IMR-90 (cell line): ENCODE data around the gene EIF4E1B. TPM values are rescaled to one million over a fixed set of nuclear protein-coding genes. Genes with fewer than 3 reads are reported as not detected.
A peak's percentile ranks its signal among the peaks of the same experiment; 100 is the strongest.

Experiments
- ATAC-seq: fragments of 200-7000 bp; cut with Tn5 transposase; 2 replicates; pipeline ENCODE4 v1.9.1; 2020; ENCODE audit warnings: low read depth, mild to moderate bottlenecking, moderate library complexity
- BruUV-seq: library from RNA; stranded (reverse); fragments of 400-500 nt; replicated peaks from 2 replicates; lab custom pipeline; 2021; lab: Mats Ljungman, UMichigan
- CTCF ChIA-PET: fragments of 300-600 bp; formaldehyde crosslinking; extraction: SDS; loops from one replicate; lab custom pipeline; 2021; ENCODE audit warnings: antibody characterized with exemption; lab: Yijun Ruan, JAX
- POLR2A ChIA-PET: fragments of 300-600 bp; sonication (Branson Sonifier 250); formaldehyde crosslinking; loops from one replicate; lab custom pipeline; 2022; ENCODE audit warnings: antibody characterized with exemption; ENCODE audit not compliant: unreplicated experiment; lab: Charles Lee
- DNase-seq: peaks from one replicate; pipeline ENCODE4 v3.0.0; 2013
- H2AFZ ChIP-seq: replicated peaks from 2 replicates; pipeline ENCODE3; 2013; ENCODE audit warnings: low read length, mild to moderate bottlenecking; ENCODE audit not compliant: poor library complexity
- H2AK5ac ChIP-seq: 2 replicates; pipeline ENCODE4 v1.6.1; 2013; ENCODE audit warnings: low read depth, low read length, inconsistent platforms
- H2AK9ac ChIP-seq: replicated peaks from 2 replicates; pipeline ENCODE3; 2013; ENCODE audit warnings: mild to moderate bottlenecking, low read depth, low read length, moderate library complexity; ENCODE audit not compliant: poor library complexity
- H2BK120ac ChIP-seq: 2 replicates; pipeline ENCODE4 v1.6.1; 2013; ENCODE audit warnings: low read depth, low read length, inconsistent platforms
- H2BK15ac ChIP-seq: 3 replicates; pipeline ENCODE4 v1.6.1; 2013; ENCODE audit warnings: low read depth, low read length, inconsistent platforms
- H2BK20ac ChIP-seq: 2 replicates; pipeline ENCODE4 v1.6.1; 2013; ENCODE audit warnings: low read depth, mild to moderate bottlenecking, inconsistent platforms, low read length, moderate library complexity
- H2BK5ac ChIP-seq: 2 replicates; pipeline ENCODE4 v1.6.1; 2013; ENCODE audit warnings: mild to moderate bottlenecking, low read depth, low read length, inconsistent platforms; ENCODE audit not compliant: poor library complexity, severe bottlenecking
- H3K14ac ChIP-seq: replicated peaks from 2 replicates; pipeline ENCODE4 v1.6.1; 2013; ENCODE audit warnings: low read depth, low read length, inconsistent platforms
- H3K18ac ChIP-seq: 2 replicates; pipeline ENCODE4 v1.6.1; 2013; ENCODE audit warnings: low read depth, low read length, control low read depth
- H3K23ac ChIP-seq: 2 replicates; pipeline ENCODE4 v1.6.1; 2013; ENCODE audit warnings: low read depth, low read length, inconsistent platforms
- H3K27ac ChIP-seq: 2 replicates; pipeline ENCODE4 v1.5.1; 2013; ENCODE audit warnings: mild to moderate bottlenecking, control low read depth, low read length; ENCODE audit not compliant: insufficient read depth
- H3K27me3 ChIP-seq: 2 replicates; pipeline ENCODE4 v1.6.1; 2013; ENCODE audit warnings: low read length; ENCODE audit not compliant: control insufficient read depth, insufficient read depth
- H3K36me3 ChIP-seq: 2 replicates; pipeline ENCODE4 v1.6.1; 2013; ENCODE audit warnings: low read length, mixed read lengths; ENCODE audit not compliant: control insufficient read depth, insufficient read depth
- H3K4ac ChIP-seq: 2 replicates; pipeline ENCODE4 v1.6.1; 2013; ENCODE audit warnings: low read depth, low read length, inconsistent platforms
- H3K4me1 ChIP-seq: 2 replicates; pipeline ENCODE4 v1.6.1; 2013; ENCODE audit warnings: low read length, mixed read lengths; ENCODE audit not compliant: control insufficient read depth, insufficient read depth
- H3K4me2 ChIP-seq: 2 replicates; pipeline ENCODE4 v1.6.1; 2013; ENCODE audit warnings: low read depth, mild to moderate bottlenecking, control low read depth, low read length, moderate library complexity
- H3K4me3 ChIP-seq: 2 replicates; pipeline ENCODE4 v1.5.1; 2013; ENCODE audit warnings: low read depth, mild to moderate bottlenecking, control low read depth, low read length, moderate library complexity; ENCODE audit not compliant: insufficient read depth
- H3K56ac ChIP-seq: 2 replicates; pipeline ENCODE4 v1.6.1; 2013; ENCODE audit warnings: low read length, inconsistent platforms; ENCODE audit not compliant: insufficient read depth; ENCODE audit errors: extremely low read depth
- H3K79me1 ChIP-seq, 2 experiments: 2 replicates each; pipeline ENCODE4 v1.6.1; 2013; ENCODE audit warnings: low read length in 2 of 2, inconsistent platforms in 1 of 2, low read depth in 1 of 2
- H3K9ac ChIP-seq: 2 replicates; pipeline ENCODE4 v1.6.1; 2013; ENCODE audit warnings: low read depth, low read length, control low read depth
- H3K9me1 ChIP-seq: 2 replicates; pipeline ENCODE4 v1.6.1; 2013; ENCODE audit warnings: low read length, inconsistent platforms; ENCODE audit not compliant: insufficient read depth
- H3K9me3 ChIP-seq: 2 replicates; pipeline ENCODE4 v1.6.1; 2013; ENCODE audit warnings: low read length; ENCODE audit not compliant: control insufficient read depth, insufficient read depth
- H4K20me1 ChIP-seq: 2 replicates; pipeline ENCODE4 v1.6.1; 2013; ENCODE audit warnings: low read length, inconsistent platforms; ENCODE audit not compliant: insufficient read depth
- H4K5ac ChIP-seq: 2 replicates; pipeline ENCODE4 v1.6.1; 2013; ENCODE audit warnings: mild to moderate bottlenecking, low read depth, low read length, control low read depth
- H4K8ac ChIP-seq, 2 experiments: 2 replicates each; pipeline ENCODE4 v1.6.1; 2013; ENCODE audit warnings: low read depth in 2 of 2, low read length in 2 of 2, control low read depth in 1 of 2, inconsistent platforms in 1 of 2
- H4K91ac ChIP-seq: 2 replicates; pipeline ENCODE4 v1.6.1; 2013; ENCODE audit warnings: low read depth, low read length, inconsistent platforms; ENCODE audit not compliant: insufficient read depth
- BHLHE40 ChIP-seq: fragments of 150-350 bp; IDR thresholded peaks from 2 replicates; pipeline ENCODE4 v1.6.1; 2016; ENCODE audit warnings: mild to moderate bottlenecking, low read depth, low read length
- MAZ ChIP-seq: IDR thresholded peaks from 2 replicates; pipeline ENCODE4 v1.6.1; 2012; ENCODE audit warnings: low read depth, mild to moderate bottlenecking, low read length, improper control_type of control experiment, moderate library complexity, borderline replicate concordance
- MXI1 ChIP-seq: IDR thresholded peaks from 2 replicates; pipeline ENCODE4 v1.6.1; 2012; ENCODE audit warnings: low read depth, mild to moderate bottlenecking, low read length, moderate library complexity, borderline replicate concordance
- POLR2A ChIP-seq: IDR thresholded peaks from 2 replicates; pipeline ENCODE4 v1.6.1; 2012; ENCODE audit warnings: mild to moderate bottlenecking, low read depth, low read length
- RAD21 ChIP-seq: IDR thresholded peaks from 2 replicates; pipeline ENCODE4 v1.6.1; 2012; ENCODE audit warnings: low read length, improper control_type of control experiment
- RCOR1 ChIP-seq: IDR thresholded peaks from 2 replicates; pipeline ENCODE4 v1.6.1; 2012; ENCODE audit warnings: mild to moderate bottlenecking, low read length, improper control_type of control experiment; ENCODE audit not compliant: insufficient replicate concordance
- SMC3 ChIP-seq: fragments of 150-350 bp; IDR thresholded peaks from 2 replicates; pipeline ENCODE4 v1.6.1; 2016; ENCODE audit warnings: low read depth, mild to moderate bottlenecking, antibody characterized with exemption, low read length, moderate library complexity
- WGBS, 2 experiments: methylation state at CpG; one replicate each; pipeline versions ENCODE4 v1.1.5 to v1.1.7; 2013; ENCODE audit warnings: missing lambda C conversion rate in 2 of 2; ENCODE audit not compliant: insufficient read length in 1 of 2; ENCODE audit errors: extremely low coverage in 2 of 2; 5-methylcytosine and 5-hydroxymethylcytosine counted together
- dilution Hi-C: fragments of 300-500 bp; cut with HindIII; formaldehyde crosslinking; loops from one replicate; pipeline ENCODE4 v1.14.3; 2018; ENCODE audit warnings: low sequenced_read_pairs; ENCODE audit not compliant: unreplicated experiment
- in situ Hi-C: fragments of 300-500 bp; cut with MboI; formaldehyde crosslinking; loops from 3 replicates; pipeline ENCODE4 v1.14.3; 2019; ENCODE audit warnings: low sequenced_read_pairs, inconsistent platforms, mixed read lengths
- intact Hi-C: fragments of 100-400 bp; cut with micrococcal nuclease; formaldehyde crosslinking; loops from 2 replicates; pipeline ENCODE4 v1.10.0; 2022
- polyA plus RNA-seq, 3 experiments: library from polyadenylated mRNA; depleted of rRNA; stranded (reverse); fragments of >200 nt; gene quantifications; 2 replicates each; pipeline ENCODE4 v1.2.3, GENCODE V29; 2012; ENCODE audit warnings: low replicate concordance in 1 of 3
- total RNA-seq: library from RNA; depleted of rRNA; stranded (reverse); fragments of >200 nt; gene quantifications from 2 replicates; pipeline ENCODE4 v1.2.3, GENCODE V29; 2012
- TF ChIP-seq, protein P1 (sequence below): conservative IDR thresholded peaks from 2 replicates; pipeline ENCODE4 v1.5.1; 2012; ENCODE audit warnings: mild to moderate bottlenecking, low read depth, low read length, improper control_type of control experiment

Gene EIF4E1B
- total and polyA plus RNA-seq, 2 of the 4 experiments (the other 2 are of a cell fraction), result not detected

DNA sequence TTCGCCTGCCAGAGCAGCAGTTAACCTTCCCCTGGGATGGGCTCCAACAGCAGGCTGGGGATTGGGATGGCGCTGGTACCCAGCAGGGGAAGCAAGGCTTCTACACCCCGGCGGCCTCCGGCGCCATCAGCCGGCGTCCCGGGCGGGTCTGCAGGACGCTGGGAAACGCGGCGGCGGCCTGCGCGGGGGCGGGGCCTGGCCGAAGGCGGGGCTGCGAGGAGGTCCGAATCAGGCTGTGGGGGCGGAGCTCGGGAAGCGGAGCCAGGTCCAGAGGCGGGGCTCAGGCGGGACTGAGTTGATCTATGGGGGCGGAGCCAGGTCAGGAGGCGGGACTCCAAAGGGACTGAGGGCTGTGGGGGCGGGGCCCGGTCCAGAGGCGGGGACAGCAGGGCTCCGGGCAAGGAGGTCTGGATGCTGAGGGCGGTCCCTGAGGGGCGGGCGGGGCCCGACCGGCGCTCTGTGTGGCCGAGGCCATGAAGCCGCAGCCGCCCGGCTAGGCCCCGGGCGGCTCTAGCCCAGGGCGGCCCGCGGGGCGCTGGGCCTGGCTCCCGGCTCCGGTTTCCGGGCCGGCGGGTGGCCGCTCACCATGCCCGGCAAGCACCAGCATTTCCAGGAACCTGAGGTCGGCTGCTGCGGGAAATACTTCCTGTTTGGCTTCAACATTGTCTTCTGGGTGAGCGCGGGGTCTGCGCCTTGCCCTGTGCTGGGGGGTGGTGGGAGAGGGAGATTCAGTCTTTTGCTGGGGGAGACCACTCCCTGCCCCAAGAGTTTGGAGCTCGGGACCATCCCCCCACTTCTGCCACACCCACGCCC lies 16.8 kb downstream of the EIF4E1B start, which contains the start of gene TSPAN17:
Gene TSPAN17, plus strand, starts transcription at position 455 of the 813 bp plus-strand sequence. Its CDS starts 132 bp downstream, at position 587.
- Histone ChIP-seq H3K14ac (peak within 1 kb of the TSS; percentile 93), H3K56ac (peak within 1 kb of the TSS; percentile 57; the same call in 1 of the 2 replicates), H3K4me3 (peak within 1 kb of the TSS; percentile 76), H2BK5ac (no peak within 1 kb of the TSS), H3K4me1 (peaks cover 10% of the 10 kb centered on the region; the same call in 1 of the 2 replicates), H2AK5ac (peak within 1 kb of the TSS; percentile 87), H3K23ac (peak within 1 kb of the TSS; percentile 82), H2AK9ac (peak within 1 kb of the TSS; percentile 96), H4K91ac (peak within 1 kb of the TSS; percentile 92), H3K79me1 (peaks cover 4 to 33% of the 10 kb centered on the region in 2 experiments), H3K18ac (peak within 1 kb of the TSS; percentile 46), H4K5ac (peak within 1 kb of the TSS; percentile 54), H2AFZ (peak within 1 kb of the TSS; percentile 98), H2BK120ac (peak within 1 kb of the TSS; percentile 56; the same call in 1 of the 2 replicates), H3K4ac (peak within 1 kb of the TSS; percentile 90), H3K27me3 (no peaks in the 10 kb centered on the region; the same call in 1 of the 2 replicates), H4K8ac (peak within 1 kb of the TSS; percentile 96 to 99), H4K20me1 (peaks cover 20% of the 10 kb centered on the region), H3K27ac (peak within 1 kb of the TSS; percentile 51), H3K9ac (peak within 1 kb of the TSS; percentile 85), H3K9me3 (no peaks in the 10 kb centered on the region), H3K4me2 (peak within 1 kb of the TSS; percentile 95), H3K9me1 (peaks cover 10% of the 10 kb centered on the region; the same call in 1 of the 2 replicates), H3K36me3 (no peaks in the 10 kb centered on the region), H2BK15ac (no peak within 1 kb of the TSS), H2BK20ac (no peak within 1 kb of the TSS)
- intact Hi-C loops, result loop anchor here (1.0 to 10.0 kb wide), 2 partner anchors 73 to 232 kb away; partner anchors contain the start of gene CLTB
- BruUV-seq, result no TSS peak
- peak; percentile 98 for DNase-seq
- in situ Hi-C loops, result no loop called here
- ChIA-PET CTCF (interaction anchor here (0.6 to 2.0 kb wide), 8 partner anchors 10 to 77 kb away, joined by 3 to 13 read pairs (median 4); partner anchors contain the start of genes EIF4E1B and SNCB), POLR2A (no interaction called here)
- TF ChIP-seq SMC3, result peak; percentile 57
- TF ChIP-seq MAZ, result peak; percentile 87
- peak; percentile 52; the same call in 1 of the 2 replicates for TF ChIP-seq MXI1
- TF ChIP-seq POLR2A, result peak; percentile 86
- no peak for TF ChIP-seq RCOR1
- no peak; the same call in 1 of the 2 replicates for TF ChIP-seq BHLHE40
- TF ChIP-seq, protein P1, sequence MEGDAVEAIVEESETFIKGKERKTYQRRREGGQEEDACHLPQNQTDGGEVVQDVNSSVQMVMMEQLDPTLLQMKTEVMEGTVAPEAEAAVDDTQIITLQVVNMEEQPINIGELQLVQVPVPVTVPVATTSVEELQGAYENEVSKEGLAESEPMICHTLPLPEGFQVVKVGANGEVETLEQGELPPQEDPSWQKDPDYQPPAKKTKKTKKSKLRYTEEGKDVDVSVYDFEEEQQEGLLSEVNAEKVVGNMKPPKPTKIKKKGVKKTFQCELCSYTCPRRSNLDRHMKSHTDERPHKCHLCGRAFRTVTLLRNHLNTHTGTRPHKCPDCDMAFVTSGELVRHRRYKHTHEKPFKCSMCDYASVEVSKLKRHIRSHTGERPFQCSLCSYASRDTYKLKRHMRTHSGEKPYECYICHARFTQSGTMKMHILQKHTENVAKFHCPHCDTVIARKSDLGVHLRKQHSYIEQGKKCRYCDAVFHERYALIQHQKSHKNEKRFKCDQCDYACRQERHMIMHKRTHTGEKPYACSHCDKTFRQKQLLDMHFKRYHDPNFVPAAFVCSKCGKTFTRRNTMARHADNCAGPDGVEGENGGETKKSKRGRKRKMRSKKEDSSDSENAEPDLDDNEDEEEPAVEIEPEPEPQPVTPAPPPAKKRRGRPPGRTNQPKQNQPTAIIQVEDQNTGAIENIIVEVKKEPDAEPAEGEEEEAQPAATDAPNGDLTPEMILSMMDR, result peak; percentile 64
- peak; percentile 70 for TF ChIP-seq RAD21
- dilution Hi-C loops, result no loop called here
- peak; percentile 99 for ATAC-seq
- WGBS, 2 experiments, result 1% methylated on average over 33 of the region's 63 CpGs; no CpG with 5 or more reads in 1 of the 2 experiments
